ENCODE measurements around the gene SLC7A5. TPM values are rescaled to one million over a fixed set of nuclear protein-coding genes. Genes with fewer than 3 reads are reported as not detected.
A peak's percentile ranks its signal among the peaks of the same experiment; 100 is the strongest.

The SLC7A5 gene
- total and polyA plus RNA-seq, 2 of the 13 experiments (the other 11 are each of a cell fraction or from before 2014, with no cell fraction given): 79.6 to 155 TPM

GRCh38 chr16:87870418-87871291 lies 1.3 kb upstream of the SLC7A5 start (continued):
- TF ChIP-seq AKNA (CRISPR knock-in tag; IDR thresholded peaks at IDR 0.05; ENCODE audit: borderline replicate concordance) (0 out of 2 replicates have a peak, but pooled peaks have one; percentile 28), ZNF501 (CRISPR knock-in tag; IDR thresholded peaks at IDR 0.05) (peak; percentile 78; the same call in 1 of the 2 replicates), ZHX1 (CRISPR knock-in tag; IDR thresholded peaks at IDR 0.05; ENCODE audit: low read depth) (peak; percentile 79; the same call in 1 of the 2 replicates), SNAI1 (CRISPR knock-in tag; IDR thresholded peaks at IDR 0.05; ENCODE audit: borderline replicate concordance) (0 out of 2 replicates have a peak, but pooled peaks have one; percentile 90), ZBTB25 (CRISPR knock-in tag; IDR thresholded peaks at IDR 0.05) (peak; percentile 74; the same call in 1 of the 2 replicates), ZNF451 (CRISPR knock-in tag; IDR thresholded peaks at IDR 0.05) (peak; percentile 66), ZNF33A (CRISPR knock-in tag; IDR thresholded peaks at IDR 0.05; ENCODE audit: borderline replicate concordance) (peak; percentile 13; the same call in 1 of the 2 replicates), NAIF1 (CRISPR knock-in tag; IDR thresholded peaks at IDR 0.05; ENCODE audit: borderline replicate concordance) (peak; percentile 69; the same call in 1 of the 2 replicates), ZBTB33 (CRISPR knock-in tag; IDR thresholded peaks at IDR 0.05) (peak; percentile 80), POLR2AphosphoS5 (IDR thresholded peaks at IDR 0.05; ENCODE audit: low read depth, low read length) (peak; percentile 51), KLF9 (CRISPR knock-in tag; IDR thresholded peaks at IDR 0.05; ENCODE audit: low read depth) (0 out of 2 replicates have a peak, but pooled peaks have one; percentile 64), MXD4 (CRISPR knock-in tag; IDR thresholded peaks at IDR 0.05) (peak; percentile 72; the same call in 1 of the 2 replicates), ZBTB10 (CRISPR knock-in tag; IDR thresholded peaks at IDR 0.05; ENCODE audit: borderline replicate concordance) (peak; percentile 86; the same call in 1 of the 2 replicates)
